H1 (cell line): ENCODE measurements around the gene SMPDL3B. TPM values are rescaled to one million over a fixed set of nuclear protein-coding genes. Genes with fewer than 3 reads are reported as not detected.

Experiments
- TAF7 ChIP-seq: optimal IDR thresholded peaks from 2 replicates; pipeline ENCODE3; 2011; ENCODE audit warnings: low read depth, mild to moderate bottlenecking, inconsistent platforms, low read length, moderate library complexity, borderline replicate concordance
- polyA plus RNA-seq, 7 experiments: library from polyadenylated mRNA; depleted of rRNA in 3 of 7; stranded (reverse) in 5 of 7; unstranded in 2 of 7; fragments of >200 nt in 5 of 7; fragments of 200-250 nt in 2 of 7; gene quantifications; 1 replicate in 5 of 7; 2 replicates in 1 of 7; 4 replicates in 1 of 7; pipeline versions ENCODE4 v1.2.1 to v1.2.3, GENCODE V29; 2011 to 2013; ENCODE audit warnings: missing spikeins in 2 of 7, mixed read lengths in 2 of 7
- total RNA-seq: library from RNA; stranded (reverse); fragmentation: NEBNext Ultra II Directional; extraction: Animal tissue kit (Norgen Biotek cat#: 25700); gene quantifications from 2 replicates; pipeline ENCODE4 v1.2.1, GENCODE V29; 2021

The SMPDL3B gene
- total and polyA plus RNA-seq, 2 of the 8 experiments (the other 6 are each of a cell fraction or from before 2014, with no cell fraction given), result 54.7 to 143 TPM

- TF ChIP-seq TAF7, result no peak
Measured at GRCh38 chr1:27981145-27981544, 46.3 kb downstream of the SMPDL3B start (continued).
